DOHH2 (cell line): ENCODE results near the gene CBL.

ENCODE experiments used
- EZH2phosphoT487 ChIP-seq: fragments of 200-600 bp; sonication (generic); IDR thresholded peaks from 2 replicates; pipeline ENCODE4 v1.6.1; 2017; ENCODE audit warnings: borderline replicate concordance, mild to moderate bottlenecking, antibody characterized with exemption, low read length, moderate library complexity, mixed read lengths
- TF ChIP-seq, protein P1 (sequence below): fragments of 200-600 bp; sonication (generic); IDR thresholded peaks from one replicate; pipeline ENCODE4 v1.5.1; 2014; ENCODE audit warnings: antibody characterized with exemption, mild to moderate bottlenecking, low read depth, low read length; ENCODE audit not compliant: poor library complexity, severe bottlenecking

DNA sequence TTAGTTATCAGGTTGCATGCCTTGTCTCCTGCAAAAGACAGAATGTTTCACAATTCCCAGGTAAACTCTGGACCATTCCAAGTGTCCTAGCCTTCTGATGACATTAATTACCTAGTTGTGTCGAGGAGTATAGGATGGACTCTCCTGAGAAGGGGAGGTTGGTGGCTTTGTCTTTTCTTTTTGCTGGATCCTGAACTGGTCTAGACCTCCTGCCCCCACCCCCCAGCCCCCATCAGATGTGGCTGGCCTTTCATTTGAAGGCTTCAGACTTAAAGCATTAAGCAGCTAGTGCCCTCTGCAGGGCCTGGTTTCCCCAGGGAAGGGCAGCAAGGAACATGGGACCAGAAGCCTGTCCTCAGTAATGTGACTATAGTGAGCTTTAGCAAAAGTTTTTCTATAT is 101.1 kb downstream of the CBL start:
- TF ChIP-seq EZH2phosphoT487, result no peak
- TF ChIP-seq, protein P1, sequence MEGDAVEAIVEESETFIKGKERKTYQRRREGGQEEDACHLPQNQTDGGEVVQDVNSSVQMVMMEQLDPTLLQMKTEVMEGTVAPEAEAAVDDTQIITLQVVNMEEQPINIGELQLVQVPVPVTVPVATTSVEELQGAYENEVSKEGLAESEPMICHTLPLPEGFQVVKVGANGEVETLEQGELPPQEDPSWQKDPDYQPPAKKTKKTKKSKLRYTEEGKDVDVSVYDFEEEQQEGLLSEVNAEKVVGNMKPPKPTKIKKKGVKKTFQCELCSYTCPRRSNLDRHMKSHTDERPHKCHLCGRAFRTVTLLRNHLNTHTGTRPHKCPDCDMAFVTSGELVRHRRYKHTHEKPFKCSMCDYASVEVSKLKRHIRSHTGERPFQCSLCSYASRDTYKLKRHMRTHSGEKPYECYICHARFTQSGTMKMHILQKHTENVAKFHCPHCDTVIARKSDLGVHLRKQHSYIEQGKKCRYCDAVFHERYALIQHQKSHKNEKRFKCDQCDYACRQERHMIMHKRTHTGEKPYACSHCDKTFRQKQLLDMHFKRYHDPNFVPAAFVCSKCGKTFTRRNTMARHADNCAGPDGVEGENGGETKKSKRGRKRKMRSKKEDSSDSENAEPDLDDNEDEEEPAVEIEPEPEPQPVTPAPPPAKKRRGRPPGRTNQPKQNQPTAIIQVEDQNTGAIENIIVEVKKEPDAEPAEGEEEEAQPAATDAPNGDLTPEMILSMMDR, result no peak
